Measurements from ENCODE around the gene PCDH15. TPM values are rescaled to one million over a fixed set of nuclear protein-coding genes. Genes with fewer than 3 reads are reported as not detected.

The PCDH15 gene
- total and polyA plus RNA-seq, 9 of the 15 experiments (the other 6 are each of a cell fraction or from before 2014, with no cell fraction given): not detected

- DNase-seq (ENCODE audit: extremely low read depth in 1 of 4, low spot score in 3 of 4) (no peak), FAIRE-seq (no peak), ATAC-seq (no peak)
- Histone ChIP-seq H3K27me3 (ENCODE audit: control insufficient read depth in 2 of 2, insufficient read depth in 2 of 2, low read length in 2 of 2) (no peaks in the 10 kb centered on the region), H4K20me1 (replicated peaks; ENCODE audit: control insufficient read depth, insufficient read depth, low read length) (no peaks in the 10 kb centered on the region), H3K9me3 (replicated peaks; ENCODE audit: control insufficient read depth, insufficient read depth, low read depth, low read length) (peaks cover 4% of the 10 kb centered on the region), H3K9ac (ENCODE audit: insufficient read depth in 1 of 2, low read depth in 2 of 2, low read length in 2 of 2) (no peak overlapping the region), H3K36me3 (ENCODE audit: control insufficient read depth, insufficient read depth, low read length) (no peaks in the 10 kb centered on the region), H3K4me2 (ENCODE audit: insufficient read depth, low read length) (no peak overlapping the region), H3K9me1 (ENCODE audit: control insufficient read depth, insufficient read depth, low read length) (no peaks in the 10 kb centered on the region), H3K4me3 (no peak overlapping the region), H3K27ac (ENCODE audit: extremely low read depth, low read depth, low read length) (no peak overlapping the region), H3K4me1 (replicated peaks in 1 of 2; ENCODE audit: control insufficient read depth in 2 of 2, insufficient read depth in 2 of 2, low read length in 2 of 2) (no peaks in the 10 kb centered on the region), H2AFZ (ENCODE audit: low read depth, low read length) (no peak overlapping the region), H3K79me2 (ENCODE audit: control insufficient read depth, insufficient read depth, low read length) (no peaks in the 10 kb centered on the region)
- no peak for TF ChIP-seq MYNN (IDR thresholded peaks at IDR 0.05)
- TF ChIP-seq MYNN (CRISPR knock-in tag; IDR thresholded peaks at IDR 0.05): no peak
- no peak for TF ChIP-seq MED1 (CRISPR knock-in tag; IDR thresholded peaks at IDR 0.05; ENCODE audit: borderline replicate concordance)
- TF ChIP-seq, protein P1, sequence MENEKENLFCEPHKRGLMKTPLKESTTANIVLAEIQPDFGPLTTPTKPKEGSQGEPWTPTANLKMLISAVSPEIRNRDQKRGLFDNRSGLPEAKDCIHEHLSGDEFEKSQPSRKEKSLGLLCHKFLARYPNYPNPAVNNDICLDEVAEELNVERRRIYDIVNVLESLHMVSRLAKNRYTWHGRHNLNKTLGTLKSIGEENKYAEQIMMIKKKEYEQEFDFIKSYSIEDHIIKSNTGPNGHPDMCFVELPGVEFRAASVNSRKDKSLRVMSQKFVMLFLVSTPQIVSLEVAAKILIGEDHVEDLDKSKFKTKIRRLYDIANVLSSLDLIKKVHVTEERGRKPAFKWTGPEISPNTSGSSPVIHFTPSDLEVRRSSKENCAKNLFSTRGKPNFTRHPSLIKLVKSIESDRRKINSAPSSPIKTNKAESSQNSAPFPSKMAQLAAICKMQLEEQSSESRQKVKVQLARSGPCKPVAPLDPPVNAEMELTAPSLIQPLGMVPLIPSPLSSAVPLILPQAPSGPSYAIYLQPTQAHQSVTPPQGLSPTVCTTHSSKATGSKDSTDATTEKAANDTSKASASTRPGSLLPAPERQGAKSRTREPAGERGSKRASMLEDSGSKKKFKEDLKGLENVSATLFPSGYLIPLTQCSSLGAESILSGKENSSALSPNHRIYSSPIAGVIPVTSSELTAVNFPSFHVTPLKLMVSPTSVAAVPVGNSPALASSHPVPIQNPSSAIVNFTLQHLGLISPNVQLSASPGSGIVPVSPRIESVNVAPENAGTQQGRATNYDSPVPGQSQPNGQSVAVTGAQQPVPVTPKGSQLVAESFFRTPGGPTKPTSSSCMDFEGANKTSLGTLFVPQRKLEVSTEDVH (IDR thresholded peaks at IDR 0.05; ENCODE audit: low read depth, partially characterized antibody): no peak
- no peak for TF ChIP-seq ZNF780A (CRISPR knock-in tag; IDR thresholded peaks at IDR 0.05)
- no peak for TF ChIP-seq SRSF9 (IDR thresholded peaks at IDR 0.05; ENCODE audit: borderline replicate concordance, low read depth, low read length)
- TF ChIP-seq U2AF2 (optimal IDR thresholded peaks at IDR 0.05; ENCODE audit: low read depth, low read length): no peak
- TF ChIP-seq ATF1 (CRISPR knock-in tag; IDR thresholded peaks at IDR 0.05): no peak
- TF ChIP-seq ATF1 (tag; IDR thresholded peaks at IDR 0.05): no peak
- no peak for TF ChIP-seq SP1 (CRISPR knock-in tag; IDR thresholded peaks at IDR 0.05)
- CTCF ChIA-PET (ENCODE audit: low intra/inter-chr PET ratio): no interaction called here
- in situ Hi-C loops (cut with MboI): no loop called here
- POLR2A ChIA-PET: no interaction called here
- 0% methylated on average over 1 of the region's 1 CpG for WGBS (ENCODE audit: insufficient coverage, low coverage, missing lambda C conversion rate)
- BruUV-seq (replicated peaks): no TSS peak
- intact Hi-C loops (cut with micrococcal nuclease): no loop called here
Observed at GRCh38 chr10:54799506-54799905, 1.5 kb downstream of the PCDH15 start.

Data from K562 (cell line).